Keratinocyte (primary cell): ENCODE data around the gene COQ9.

Experiments
- EZH2 ChIP-seq: IDR thresholded peaks from one replicate; pipeline ENCODE4 v1.6.1; 2012; ENCODE audit warnings: inconsistent platforms, mild to moderate bottlenecking, low read length, moderate library complexity
- TF ChIP-seq, protein P1 (sequence below), 3 experiments: IDR thresholded peaks in 1 of 3; conservative IDR thresholded peaks in 1 of 3; optimal IDR thresholded peaks in 1 of 3; 2 replicates in 2 of 3; 3 replicates in 1 of 3; pipeline versions ENCODE3 to v1.5.1; 2011; ENCODE audit warnings: low read length in 3 of 3, mild to moderate bottlenecking in 3 of 3, moderate library complexity in 2 of 3, control low read depth in 1 of 3, inconsistent platforms in 1 of 3; ENCODE audit not compliant: insufficient read depth in 2 of 3; ENCODE audit errors: extremely low read depth in 1 of 3

DNA sequence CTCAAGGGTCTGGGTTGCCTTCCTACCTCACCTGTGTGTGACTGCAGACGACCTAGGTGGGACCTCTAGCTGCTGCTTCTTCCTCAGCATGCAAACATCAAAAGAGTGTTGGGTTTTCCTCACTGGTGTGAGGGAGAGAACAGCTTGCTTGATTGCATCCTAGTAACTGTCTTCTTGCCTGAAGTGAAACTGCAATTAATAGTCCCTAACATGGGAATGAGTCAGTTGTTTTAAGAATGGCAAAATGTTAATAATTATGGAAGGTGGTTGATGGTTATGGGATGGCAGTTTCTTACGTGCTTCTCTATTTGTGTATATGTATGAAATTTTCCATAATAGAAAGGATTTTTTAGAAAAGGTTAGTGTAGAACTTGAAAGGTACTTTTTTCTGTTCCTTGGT, 21.1 kb downstream of the COQ9 start:
- TF ChIP-seq, protein P1, sequence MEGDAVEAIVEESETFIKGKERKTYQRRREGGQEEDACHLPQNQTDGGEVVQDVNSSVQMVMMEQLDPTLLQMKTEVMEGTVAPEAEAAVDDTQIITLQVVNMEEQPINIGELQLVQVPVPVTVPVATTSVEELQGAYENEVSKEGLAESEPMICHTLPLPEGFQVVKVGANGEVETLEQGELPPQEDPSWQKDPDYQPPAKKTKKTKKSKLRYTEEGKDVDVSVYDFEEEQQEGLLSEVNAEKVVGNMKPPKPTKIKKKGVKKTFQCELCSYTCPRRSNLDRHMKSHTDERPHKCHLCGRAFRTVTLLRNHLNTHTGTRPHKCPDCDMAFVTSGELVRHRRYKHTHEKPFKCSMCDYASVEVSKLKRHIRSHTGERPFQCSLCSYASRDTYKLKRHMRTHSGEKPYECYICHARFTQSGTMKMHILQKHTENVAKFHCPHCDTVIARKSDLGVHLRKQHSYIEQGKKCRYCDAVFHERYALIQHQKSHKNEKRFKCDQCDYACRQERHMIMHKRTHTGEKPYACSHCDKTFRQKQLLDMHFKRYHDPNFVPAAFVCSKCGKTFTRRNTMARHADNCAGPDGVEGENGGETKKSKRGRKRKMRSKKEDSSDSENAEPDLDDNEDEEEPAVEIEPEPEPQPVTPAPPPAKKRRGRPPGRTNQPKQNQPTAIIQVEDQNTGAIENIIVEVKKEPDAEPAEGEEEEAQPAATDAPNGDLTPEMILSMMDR (optimal IDR thresholded peaks at IDR 0.05 in 1 of 3, IDR thresholded peaks at IDR 0.05 in 1 of 3, conservative IDR thresholded peaks at IDR 0.05 in 1 of 3; ENCODE audit: extremely low read depth in 1 of 3, insufficient read depth in 2 of 3, low read length in 3 of 3) = no peak
- TF ChIP-seq EZH2 = no peak
